PC-3 (cell line): ENCODE data around the gene SPAG7. TPM values are rescaled to one million over a fixed set of nuclear protein-coding genes. Genes with fewer than 3 reads are reported as not detected.
A peak's percentile ranks its signal among the peaks of the same experiment; 100 is the strongest.

Experiments
- ATAC-seq: fragments of 200-7000 bp; cut with Tn5 transposase; 2 replicates; pipeline ENCODE4 v1.9.1; 2020; ENCODE audit warnings: mild to moderate bottlenecking, moderate library complexity
- Bru-seq: library from RNA; stranded (reverse); fragments of 400-500 nt; gene quantifications from one replicate; lab custom pipeline; 2021; lab: Mats Ljungman, UMichigan
- BruChase-seq, 2 experiments: library from RNA; stranded (reverse); fragments of 400-500 nt; gene quantifications; one replicate each; lab custom pipeline; 2021; lab: Mats Ljungman, UMichigan
- BruUV-seq: library from RNA; stranded (reverse); fragments of 400-500 nt; replicated peaks from 2 replicates; lab custom pipeline; 2021; lab: Mats Ljungman, UMichigan
- CTCF ChIA-PET: fragments of 300-600 bp; sonication (Branson Sonifier 250); formaldehyde crosslinking; loops from one replicate; lab custom pipeline; 2022; ENCODE audit warnings: antibody characterized with exemption; lab: Charles Lee
- POLR2A ChIA-PET: fragments of 300-600 bp; sonication (Branson Sonifier 250); formaldehyde crosslinking; loops from one replicate; lab custom pipeline; 2022; ENCODE audit warnings: antibody characterized with exemption; ENCODE audit not compliant: unreplicated experiment; lab: Charles Lee
- DNase-seq: peaks from one replicate; pipeline ENCODE4 v3.0.0-alpha.2; 2015
- H2AFZ ChIP-seq: fragments of 300-600 bp; sonication (generic); 2 replicates; pipeline ENCODE4 v1.6.0; 2016; ENCODE audit warnings: antibody characterized with exemption, low read length
- H3F3A ChIP-seq: fragments of 300-600 bp; sonication (generic); one replicate; pipeline ENCODE4 v1.6.0; 2017; ENCODE audit warnings: antibody characterized with exemption, low read length, control low read depth, mild to moderate bottlenecking; ENCODE audit not compliant: unreplicated experiment
- H3K27ac ChIP-seq: fragments of 300-600 bp; sonication (generic); 2 replicates; pipeline ENCODE4 v1.5.1; 2016; ENCODE audit warnings: mild to moderate bottlenecking, low read length
- H3K27me3 ChIP-seq: fragments of 300-600 bp; sonication (generic); 2 replicates; pipeline ENCODE4 v1.6.1; 2016; ENCODE audit warnings: low read length, mixed read lengths
- H3K36me3 ChIP-seq: fragments of 300-600 bp; sonication (generic); 2 replicates; pipeline ENCODE4 v1.6.1; 2016; ENCODE audit warnings: low read depth, mixed run types, low read length, mixed read lengths
- H3K4me1 ChIP-seq: fragments of 300-600 bp; sonication (generic); 2 replicates; pipeline ENCODE4 v1.5.1; 2016; ENCODE audit warnings: low read length; ENCODE audit not compliant: insufficient read depth
- H3K4me2 ChIP-seq: fragments of 300-600 bp; sonication (generic); 2 replicates; pipeline ENCODE4 v1.6.0; 2016; ENCODE audit warnings: low read length
- H3K4me3 ChIP-seq: fragments of 300-600 bp; sonication (generic); 2 replicates; pipeline ENCODE4 v1.5.1; 2016; ENCODE audit warnings: mild to moderate bottlenecking, low read length, mixed read lengths
- H3K79me2 ChIP-seq: fragments of 300-600 bp; sonication (generic); 2 replicates; pipeline ENCODE4 v1.6.1; 2017; ENCODE audit warnings: low read length, mixed read lengths
- H3K9ac ChIP-seq: fragments of 300-600 bp; sonication (generic); 2 replicates; pipeline ENCODE4 v1.6.0; 2016; ENCODE audit warnings: mild to moderate bottlenecking, low read length
- H3K9me2 ChIP-seq: fragments of 300-600 bp; sonication (generic); replicated peaks from 2 replicates; pipeline ENCODE4 v1.6.1; 2016; ENCODE audit warnings: mixed run types, low read length, mixed read lengths
- H3K9me3 ChIP-seq: fragments of 300-600 bp; sonication (generic); 2 replicates; pipeline ENCODE4 v1.6.1; 2016; ENCODE audit warnings: low read length, mixed read lengths
- H4K20me1 ChIP-seq: fragments of 300-600 bp; sonication (generic); 2 replicates; pipeline ENCODE4 v1.6.1; 2016; ENCODE audit warnings: low read length, mixed read lengths
- EZH2 ChIP-seq: fragments of 300-600 bp; sonication (generic); IDR thresholded peaks from one replicate; pipeline ENCODE4 v1.6.1; 2017; ENCODE audit warnings: antibody characterized with exemption, mild to moderate bottlenecking, low read length; ENCODE audit not compliant: unreplicated experiment
- EZH2phosphoT487 ChIP-seq: fragments of 300-600 bp; sonication (generic); IDR thresholded peaks from 2 replicates; pipeline ENCODE4 v1.6.1; 2018; ENCODE audit warnings: mild to moderate bottlenecking, antibody characterized with exemption, low read length, borderline replicate concordance
- intact Hi-C: fragments of 100-400 bp; cut with micrococcal nuclease; formaldehyde crosslinking; loops from 2 replicates; pipeline ENCODE4 v1.9.0; 2023
- long read RNA-seq: library from polyadenylated mRNA; unstranded; transcript quantifications from one replicate; pipeline ENCODE4 v2.0.0, GENCODE V29; 2021; ENCODE audit not compliant: unreplicated experiment
- total RNA-seq: library from RNA; depleted of rRNA; stranded (reverse); fragments of >200 nt; gene quantifications from 2 replicates; pipeline ENCODE4 v1.2.3, GENCODE V29; 2014; rRNA removed
- TF ChIP-seq, protein P1 (sequence below): fragments of 300-600 bp; sonication (generic); conservative IDR thresholded peaks from 2 replicates; pipeline ENCODE4 v1.5.1; 2017; ENCODE audit warnings: antibody characterized with exemption, low read depth, mild to moderate bottlenecking, low read length

Gene SPAG7
- total RNA-seq (44.1 and 48.4 TPM in 2 replicates), Bru-seq, nascent RNA (percentile 66 among the genes with signal in this experiment), BruChase-seq, experiment 1, labeled RNA remaining after a 6-hour chase (percentile 81 among the genes with signal in this experiment), BruChase-seq, experiment 2, labeled RNA remaining after a 2-hour chase (percentile 68 among the genes with signal in this experiment)
- long read RNA-seq, transcript SPAG7-203 (2 exons, 579 nt): minor isoform, 5 of 30 reads
- long read RNA-seq, transcript SPAG7-201 (7 exons, 1,058 nt): major isoform, 17 of 30 reads
- long read RNA-seq, partial matches to known transcripts: 0 of 30 reads
- long read RNA-seq, other reads (novel, unspliced or antisense): 7 of 30 reads

DNA sequence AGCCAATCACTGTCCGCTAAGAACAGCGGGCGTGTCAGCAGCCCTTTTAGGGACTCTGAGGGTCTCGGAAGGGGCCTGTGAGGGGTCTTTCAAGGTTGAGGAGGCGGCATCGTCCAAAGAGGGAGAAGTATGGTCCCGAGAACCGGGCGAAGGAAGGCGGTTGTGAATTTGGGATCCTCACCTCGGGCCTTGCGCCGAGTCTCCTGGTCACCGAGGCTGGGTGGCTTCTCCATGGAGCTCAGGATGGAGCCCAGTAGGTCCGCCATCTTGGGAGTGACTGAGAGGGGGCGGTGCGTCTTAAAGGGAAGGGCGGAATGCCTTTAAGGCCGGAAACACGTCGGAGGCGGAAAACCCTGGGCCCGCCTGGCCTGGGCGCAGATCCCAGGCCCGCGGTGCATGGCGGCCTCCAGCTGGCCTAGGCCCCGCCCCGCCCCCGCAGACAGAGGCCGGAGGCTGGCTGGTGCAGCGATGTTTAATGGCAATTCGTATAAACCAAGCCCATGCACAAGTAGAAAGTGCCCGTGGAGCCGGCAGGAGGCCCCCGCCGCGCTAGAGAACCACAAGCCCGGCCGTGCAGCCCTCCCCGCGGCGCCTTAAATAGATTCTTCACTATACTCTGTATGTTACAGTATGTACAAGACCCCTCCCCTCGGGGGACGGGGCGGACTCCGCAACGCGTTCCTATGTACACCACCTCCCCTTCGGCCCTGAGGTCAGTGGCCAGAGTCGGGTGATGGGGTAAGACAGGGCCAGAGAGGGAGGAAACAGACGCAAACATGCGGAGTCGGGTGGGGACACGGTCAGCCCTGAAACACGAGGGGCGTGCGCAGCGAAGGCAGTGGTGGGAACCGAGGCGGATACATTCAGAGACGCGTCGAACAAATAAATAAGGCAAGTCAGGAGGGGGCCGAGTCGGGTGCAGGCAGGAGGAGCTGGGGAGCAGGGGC is at the start of gene SPAG7:
TSS of gene SPAG7 (minus strand) at position 279 of the 947 bp plus-strand sequence. CDS start at position 266, 13 bp downstream.
- no peaks in the 10 kb centered on the region for H4K20me1 ChIP-seq
- intact Hi-C loops: loop anchor here (1.0 kb wide), 2 partner anchors 19 to 59 kb away; no protein-coding TSS in a partner anchor
- no peaks in the 10 kb centered on the region for H3K9me3 ChIP-seq
- peak within 1 kb of the TSS; percentile 98 for H3K4me2 ChIP-seq
- no peaks in the 10 kb centered on the region; the same call in 1 of the 2 replicates for H3K36me3 ChIP-seq
- peak; percentile 88 for DNase-seq
- POLR2A ChIA-PET: interaction anchor here (1.0 to 1.4 kb wide), 5 partner anchors 18 to 177 kb away, joined by 3 to 8 read pairs (median 5); partner anchors contain the start of genes PFN1, RNF167 and SLC25A11
- no peaks in the 10 kb centered on the region for H3K27me3 ChIP-seq
- BruUV-seq: TSS peak; percentile 72
- no peaks in the 10 kb centered on the region for H3K9me2 ChIP-seq
- H3K4me3 ChIP-seq: peak within 1 kb of the TSS; percentile 79
- peak within 1 kb of the TSS; percentile 84 for H2AFZ ChIP-seq
- TF ChIP-seq, protein P1, sequence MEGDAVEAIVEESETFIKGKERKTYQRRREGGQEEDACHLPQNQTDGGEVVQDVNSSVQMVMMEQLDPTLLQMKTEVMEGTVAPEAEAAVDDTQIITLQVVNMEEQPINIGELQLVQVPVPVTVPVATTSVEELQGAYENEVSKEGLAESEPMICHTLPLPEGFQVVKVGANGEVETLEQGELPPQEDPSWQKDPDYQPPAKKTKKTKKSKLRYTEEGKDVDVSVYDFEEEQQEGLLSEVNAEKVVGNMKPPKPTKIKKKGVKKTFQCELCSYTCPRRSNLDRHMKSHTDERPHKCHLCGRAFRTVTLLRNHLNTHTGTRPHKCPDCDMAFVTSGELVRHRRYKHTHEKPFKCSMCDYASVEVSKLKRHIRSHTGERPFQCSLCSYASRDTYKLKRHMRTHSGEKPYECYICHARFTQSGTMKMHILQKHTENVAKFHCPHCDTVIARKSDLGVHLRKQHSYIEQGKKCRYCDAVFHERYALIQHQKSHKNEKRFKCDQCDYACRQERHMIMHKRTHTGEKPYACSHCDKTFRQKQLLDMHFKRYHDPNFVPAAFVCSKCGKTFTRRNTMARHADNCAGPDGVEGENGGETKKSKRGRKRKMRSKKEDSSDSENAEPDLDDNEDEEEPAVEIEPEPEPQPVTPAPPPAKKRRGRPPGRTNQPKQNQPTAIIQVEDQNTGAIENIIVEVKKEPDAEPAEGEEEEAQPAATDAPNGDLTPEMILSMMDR: no peak
- TF ChIP-seq EZH2phosphoT487 (no peak), EZH2 (no peak)
- no peaks in the 10 kb centered on the region for H3F3A ChIP-seq
- H3K79me2 ChIP-seq: peaks cover 12% of the 10 kb centered on the region; the same call in 1 of the 2 replicates
- ATAC-seq: peak; percentile 55
- peak within 1 kb of the TSS; percentile 92 for H3K9ac ChIP-seq
- CTCF ChIA-PET: interaction anchor here (0.6 to 2.3 kb wide), 3 partner anchors 28 to 141 kb away, joined by 3 to 11 read pairs (median 4); partner anchors contain the start of genes RNF167 and SLC25A11
- H3K4me1 ChIP-seq: peaks cover 23% of the 10 kb centered on the region
- peak within 1 kb of the TSS; percentile 92 for H3K27ac ChIP-seq

- BruUV-seq: no TSS peak
- Histone ChIP-seq H3F3A (no peaks in the 10 kb centered on the region), H3K4me3 (no peak overlapping the region), H3K9me3 (no peaks in the 10 kb centered on the region), H3K9me2 (no peaks in the 10 kb centered on the region), H2AFZ (no peak overlapping the region), H3K79me2 (no peaks in the 10 kb centered on the region), H4K20me1 (no peaks in the 10 kb centered on the region), H3K36me3 (peaks cover 3% of the 10 kb centered on the region; the same call in 1 of the 2 replicates), H3K9ac (no peak overlapping the region), H3K4me2 (no peak overlapping the region), H3K27ac (no peak overlapping the region), H3K4me1 (no peaks in the 10 kb centered on the region), H3K27me3 (no peaks in the 10 kb centered on the region)
- ATAC-seq (no peak), DNase-seq (no peak)
- POLR2A ChIA-PET: no interaction called here
- TF ChIP-seq EZH2 (no peak), EZH2phosphoT487 (no peak)
- TF ChIP-seq, protein P1: no peak
- intact Hi-C loops: no loop called here
- CTCF ChIA-PET: no interaction called here
These were observed 46.7 kb upstream of the SPAG7 start for GRCh38 chr17:5014357-5014756.
